Measurements from ENCODE around the gene KHDC4. TPM values are rescaled to one million over a fixed set of nuclear protein-coding genes. Genes with fewer than 3 reads are reported as not detected.

The KHDC4 gene
- total and polyA plus RNA-seq, 2 donors (not counting 3 experiments of a cell fraction or from before 2014, with no cell fraction given), result 47.9 to 54.1 TPM

GRCh38 chr1:155889566-155889965, 44.6 kb downstream of the KHDC4 start:
- intact Hi-C loops (cut with micrococcal nuclease), result no loop called here
- Histone ChIP-seq H3K4me2 (ENCODE audit: insufficient read depth, low read length) (peak overlapping the region; percentile 37), H3K9ac (replicated peaks; ENCODE audit: extremely low read depth, insufficient read depth, low read length) (no peak overlapping the region), H3K27ac (ENCODE audit: insufficient read depth, low read depth, low read length) (peak overlapping the region; percentile 10), H3K4me1 (ENCODE audit: control insufficient read depth, extremely low read depth, insufficient read depth, low read length) (peaks cover 39% of the 10 kb centered on the region), H3K4me3 (replicated peaks in 1 of 3; ENCODE audit: insufficient read depth in 1 of 3, low read depth in 1 of 3, low read length in 3 of 3) (no peak overlapping the region), H4K20me1 (replicated peaks; ENCODE audit: control insufficient read depth, extremely low read depth, insufficient read depth, low read length) (no peaks in the 10 kb centered on the region), H3K79me2 (ENCODE audit: control insufficient read depth, insufficient read depth, low read length) (no peaks in the 10 kb centered on the region), H3K36me3 (ENCODE audit: control insufficient read depth in 2 of 2, extremely low read depth in 1 of 2, insufficient read depth in 2 of 2, low read length in 2 of 2) (no peaks in the 10 kb centered on the region), H3K9me3 (replicated peaks; ENCODE audit: control insufficient read depth, insufficient read depth, low read length) (no peaks in the 10 kb centered on the region), H2AFZ (ENCODE audit: low read depth, low read length) (no peak overlapping the region), H3K27me3 (ENCODE audit: control insufficient read depth in 2 of 2, insufficient read depth in 2 of 2, low read length in 2 of 2) (no peaks in the 10 kb centered on the region), H3K9me1 (replicated peaks; ENCODE audit: control insufficient read depth, extremely low read depth, insufficient read depth, low read length) (no peaks in the 10 kb centered on the region)
- ChIA-PET POLR2A (interaction anchor here (1.1 kb wide), 1 partner anchor 30 kb away, joined by 4 read pairs; the partner anchor contains the start of gene SYT11), CTCF (interaction anchor here (0.9 to 1.6 kb wide), 4 partner anchors 20 to 100 kb away, joined by 3 to 4 read pairs (median 3); partner anchors contain the start of gene SYT11)
- TF ChIP-seq EZH2 (IDR thresholded peaks at IDR 0.05; ENCODE audit: borderline replicate concordance, low read depth, low read length, severe bottlenecking) (no peak), MYC (IDR thresholded peaks at IDR 0.05; ENCODE audit: low read depth, low read length) (no peak), CTCF (IDR thresholded peaks at IDR 0.05; ENCODE audit: extremely low read depth in 1 of 2, insufficient read depth in 1 of 2, low read depth in 1 of 2, low read length in 2 of 2) (no peak), JUN (IDR thresholded peaks at IDR 0.05; ENCODE audit: borderline replicate concordance, insufficient read depth, insufficient read length, low read depth) (no peak), GATA2 (IDR thresholded peaks at IDR 0.05; ENCODE audit: insufficient read depth, insufficient read length, low read depth, low read length) (peak; percentile 48)
- dilution Hi-C loops (cut with MboI; ENCODE audit: extremely low pct_ligation_motif_present, low sequenced_read_pairs), result no loop called here
- BruUV-seq (replicated peaks), result no TSS peak
- DNase-seq (ENCODE audit: low read depth, low spot score) (peak; percentile 64), FAIRE-seq (peak; percentile 59)

GRCh38 chr1:155888481-155888880, 45.7 kb downstream of the KHDC4 start:
- no peak for DNase-seq (ENCODE audit: low read depth, low spot score)
- no peaks in the 10 kb centered on the region for H3K9me3 ChIP-seq (replicated peaks; ENCODE audit: control insufficient read depth, insufficient read depth, low read length)
- H3K27me3 ChIP-seq (ENCODE audit: control insufficient read depth in 2 of 2, insufficient read depth in 2 of 2, low read length in 2 of 2), result no peaks in the 10 kb centered on the region
- H3K79me2 ChIP-seq (ENCODE audit: control insufficient read depth, insufficient read depth, low read length), result no peaks in the 10 kb centered on the region
- no peak overlapping the region for H3K4me3 ChIP-seq (replicated peaks in 1 of 3; ENCODE audit: insufficient read depth in 1 of 3, low read depth in 1 of 3, low read length in 3 of 3)
- no peak overlapping the region for H3K27ac ChIP-seq (ENCODE audit: insufficient read depth, low read depth, low read length)
- no peak for TF ChIP-seq GATA2 (IDR thresholded peaks at IDR 0.05; ENCODE audit: insufficient read depth, insufficient read length, low read depth, low read length)
- no peak for TF ChIP-seq MAX (IDR thresholded peaks at IDR 0.05; ENCODE audit: insufficient read depth, insufficient read length)
- TF ChIP-seq JUN (IDR thresholded peaks at IDR 0.05; ENCODE audit: borderline replicate concordance, insufficient read depth, insufficient read length, low read depth), result no peak
- no peak for TF ChIP-seq POLR2A (IDR thresholded peaks at IDR 0.05; ENCODE audit: low read depth, low read length)
- no peak for TF ChIP-seq CTCF (IDR thresholded peaks at IDR 0.05; ENCODE audit: extremely low read depth in 1 of 2, insufficient read depth in 1 of 2, low read depth in 1 of 2, low read length in 2 of 2)
- no peak for TF ChIP-seq MYC (IDR thresholded peaks at IDR 0.05; ENCODE audit: low read depth, low read length)
- no peak for TF ChIP-seq POLR2AphosphoS5 (IDR thresholded peaks at IDR 0.05; ENCODE audit: insufficient read depth, low read depth, low read length)
- TF ChIP-seq FOS (IDR thresholded peaks at IDR 0.05; ENCODE audit: borderline replicate concordance, insufficient read depth, low read length), result no peak
- no peak for TF ChIP-seq EZH2 (IDR thresholded peaks at IDR 0.05; ENCODE audit: borderline replicate concordance, low read depth, low read length, severe bottlenecking)
- dilution Hi-C loops (cut with MboI; ENCODE audit: extremely low pct_ligation_motif_present, low sequenced_read_pairs), result no loop called here
- H3K4me2 ChIP-seq (ENCODE audit: insufficient read depth, low read length), result no peak overlapping the region
- no TSS peak for BruUV-seq (replicated peaks)
- H2AFZ ChIP-seq (ENCODE audit: low read depth, low read length), result no peak overlapping the region
- H3K9ac ChIP-seq (replicated peaks; ENCODE audit: extremely low read depth, insufficient read depth, low read length), result no peak overlapping the region
- intact Hi-C loops (cut with micrococcal nuclease), result no loop called here
- no peaks in the 10 kb centered on the region for H3K36me3 ChIP-seq (ENCODE audit: control insufficient read depth in 2 of 2, extremely low read depth in 1 of 2, insufficient read depth in 2 of 2, low read length in 2 of 2)
- POLR2A ChIA-PET, result interaction anchor here (0.7 kb wide), 1 partner anchor 9 kb away, joined by 3 read pairs; no protein-coding TSS in a partner anchor
- H3K4me1 ChIP-seq (ENCODE audit: control insufficient read depth, extremely low read depth, insufficient read depth, low read length), result peaks cover 31% of the 10 kb centered on the region
- CTCF ChIA-PET, result interaction anchor here (1.6 kb wide), 1 partner anchor 101 kb away, joined by 4 read pairs; no protein-coding TSS in a partner anchor
- no peaks in the 10 kb centered on the region for H3K9me1 ChIP-seq (replicated peaks; ENCODE audit: control insufficient read depth, extremely low read depth, insufficient read depth, low read length)
- H4K20me1 ChIP-seq (replicated peaks; ENCODE audit: control insufficient read depth, extremely low read depth, insufficient read depth, low read length), result no peaks in the 10 kb centered on the region
- no peak for FAIRE-seq

Data from endothelial cell of umbilical vein (primary cell).